H9 (cell line): ENCODE results near the gene LMX1A. TPM values are rescaled to one million over a fixed set of nuclear protein-coding genes. Genes with fewer than 3 reads are reported as not detected.

Experiments used
- DNase-seq: peaks from one replicate; pipeline ENCODE4 v3.0.0-alpha.2; 2017
- H2AFZ ChIP-seq: one replicate; pipeline ENCODE4 v1.6.1; 2013; ENCODE audit warnings: mild to moderate bottlenecking, low read length, control low read depth, moderate library complexity
- H2AK5ac ChIP-seq: 2 replicates; pipeline ENCODE4 v1.6.1; 2013; ENCODE audit warnings: low read length, control low read depth, mixed read lengths; ENCODE audit not compliant: insufficient read length
- H2BK120ac ChIP-seq: one replicate; pipeline ENCODE4 v1.6.1; 2013; ENCODE audit warnings: low read depth, mild to moderate bottlenecking, low read length, control low read depth, inconsistent platforms; ENCODE audit not compliant: poor library complexity, severe bottlenecking
- H2BK12ac ChIP-seq: 2 replicates; pipeline ENCODE4 v1.6.1; 2013; ENCODE audit warnings: low read length, control low read depth, mixed read lengths, low read depth; ENCODE audit not compliant: insufficient read length
- H2BK15ac ChIP-seq: 2 replicates; pipeline ENCODE4 v1.6.1; 2013; ENCODE audit warnings: low read depth, low read length, control low read depth
- H2BK20ac ChIP-seq: one replicate; pipeline ENCODE4 v1.6.1; 2013; ENCODE audit warnings: low read depth, mild to moderate bottlenecking, low read length, control low read depth, inconsistent platforms; ENCODE audit not compliant: poor library complexity, severe bottlenecking
- H2BK5ac ChIP-seq: 2 replicates; pipeline ENCODE4 v1.6.1; 2013; ENCODE audit warnings: low read length, control low read depth, mixed read lengths; ENCODE audit not compliant: insufficient read length
- H3K14ac ChIP-seq: 2 replicates; pipeline ENCODE4 v1.6.1; 2013; ENCODE audit warnings: low read length, control low read depth; ENCODE audit not compliant: insufficient read depth
- H3K18ac ChIP-seq: 2 replicates; pipeline ENCODE4 v1.6.1; 2013; ENCODE audit warnings: low read depth, mild to moderate bottlenecking, mixed read lengths, low read length, control low read depth; ENCODE audit not compliant: insufficient read length
- H3K23ac ChIP-seq: 2 replicates; pipeline ENCODE4 v1.6.1; 2013; ENCODE audit warnings: low read length, control low read depth, mixed read lengths, low read depth; ENCODE audit not compliant: insufficient read length
- H3K23me2 ChIP-seq: 2 replicates; pipeline ENCODE4 v1.6.1; 2013; ENCODE audit warnings: low read depth, mild to moderate bottlenecking, mixed read lengths, low read length, control low read depth; ENCODE audit not compliant: insufficient read length, poor library complexity, severe bottlenecking
- H3K27ac ChIP-seq: 2 replicates; pipeline ENCODE4 v1.5.1; 2013; ENCODE audit warnings: low read length, control low read depth, mixed read lengths, low read depth; ENCODE audit not compliant: insufficient read length
- H3K27me3 ChIP-seq: 2 replicates; pipeline ENCODE4 v1.6.1; 2013; ENCODE audit warnings: low read length, control low read depth, inconsistent platforms; ENCODE audit not compliant: insufficient read depth
- H3K4ac ChIP-seq: 2 replicates; pipeline ENCODE4 v1.6.1; 2013; ENCODE audit warnings: low read depth, mild to moderate bottlenecking, control low read depth, inconsistent platforms, low read length, moderate library complexity
- H3K4me1 ChIP-seq: 2 replicates; pipeline ENCODE4 v1.6.1; 2013; ENCODE audit warnings: low read length, control low read depth, inconsistent platforms; ENCODE audit not compliant: insufficient read depth
- H3K4me2 ChIP-seq: 2 replicates; pipeline ENCODE4 v1.6.1; 2013; ENCODE audit warnings: low read length, control low read depth, mixed read lengths; ENCODE audit not compliant: insufficient read length, insufficient read depth
- H3K56ac ChIP-seq: 2 replicates; pipeline ENCODE4 v1.6.1; 2013; ENCODE audit warnings: low read depth, mild to moderate bottlenecking, mixed read lengths, low read length, control low read depth; ENCODE audit not compliant: insufficient read length
- H3K79me1 ChIP-seq: 2 replicates; pipeline ENCODE4 v1.6.1; 2013; ENCODE audit warnings: low read depth, mild to moderate bottlenecking, moderate library complexity, low read length, control low read depth, inconsistent platforms; ENCODE audit not compliant: insufficient read depth, poor library complexity, severe bottlenecking
- H3K79me2 ChIP-seq: 2 replicates; pipeline ENCODE4 v1.6.1; 2013; ENCODE audit warnings: low read length, control low read depth, inconsistent platforms; ENCODE audit not compliant: insufficient read depth
- H3K9ac ChIP-seq: 2 replicates; pipeline ENCODE4 v1.6.1; 2013; ENCODE audit warnings: low read length, control low read depth, mixed read lengths; ENCODE audit not compliant: insufficient read length; ENCODE audit errors: extremely low read depth
- H3K9me3 ChIP-seq: one replicate; pipeline ENCODE4 v1.6.1; 2013; ENCODE audit warnings: low read depth, low read length, inconsistent platforms; ENCODE audit not compliant: control insufficient read depth
- H3T11ph ChIP-seq: one replicate; pipeline ENCODE4 v1.6.1; 2013; ENCODE audit warnings: mild to moderate bottlenecking, low read length, control low read depth, inconsistent platforms
- H4K20me1 ChIP-seq: one replicate; pipeline ENCODE4 v1.6.1; 2013; ENCODE audit not compliant: control insufficient read depth, insufficient read length, insufficient read depth
- H4K5ac ChIP-seq: 2 replicates; pipeline ENCODE4 v1.6.1; 2013; ENCODE audit warnings: low read depth, mild to moderate bottlenecking, mixed read lengths, low read length, control low read depth; ENCODE audit not compliant: insufficient read length
- H4K8ac ChIP-seq: replicated peaks from 2 replicates; pipeline ENCODE4 v1.6.1; 2013; ENCODE audit warnings: low read length, control low read depth, mixed read lengths, low read depth; ENCODE audit not compliant: insufficient read length
- H4K91ac ChIP-seq: 2 replicates; pipeline ENCODE4 v1.6.1; 2013; ENCODE audit warnings: low read depth, mild to moderate bottlenecking, moderate library complexity, mixed read lengths, low read length, control low read depth; ENCODE audit not compliant: insufficient read length
- H3K27ac Mint-ChIP-seq, 3 experiments: 2 replicates in 2 of 3; 3 replicates in 1 of 3; pipeline ENCODE4 v1.8.0; 2020 to 2021; ENCODE audit warnings: mixed read lengths in 3 of 3, mild to moderate bottlenecking in 1 of 3, moderate library complexity in 1 of 3
- H3K27me3 Mint-ChIP-seq: 2 replicates; pipeline ENCODE4 v1.8.0; 2021; ENCODE audit warnings: low read depth, mild to moderate bottlenecking, moderate library complexity, mixed read lengths
- H3K36me3 Mint-ChIP-seq, 3 experiments: 2 replicates in 2 of 3; 3 replicates in 1 of 3; pipeline ENCODE4 v1.8.0; 2020 to 2021; ENCODE audit warnings: low read depth in 3 of 3, mixed read lengths in 3 of 3; ENCODE audit not compliant: insufficient read depth in 1 of 3
- H3K4me1 Mint-ChIP-seq, 2 experiments: 2 replicates each; pipeline ENCODE4 v1.8.0; 2020; ENCODE audit warnings: mixed read lengths in 2 of 2
- H3K4me3 Mint-ChIP-seq, 2 experiments: 2 replicates in 1 of 2; 3 replicates in 1 of 2; pipeline ENCODE4 v1.8.0; 2020 to 2021; ENCODE audit warnings: mild to moderate bottlenecking in 2 of 2, mixed read lengths in 2 of 2, moderate library complexity in 1 of 2
- H3K9me3 Mint-ChIP-seq, 2 experiments: 2 replicates in 1 of 2; 3 replicates in 1 of 2; pipeline ENCODE4 v1.8.0; 2020; ENCODE audit warnings: mild to moderate bottlenecking in 2 of 2, mixed read lengths in 2 of 2, moderate library complexity in 1 of 2
- CTCF ChIP-seq: fragments of 200-600 bp; sonication (generic); conservative IDR thresholded peaks from 3 replicates; pipeline ENCODE4 v1.8.0; 2021; ENCODE audit warnings: antibody characterized with exemption, mild to moderate bottlenecking
- WGBS: extraction: QIAGEN DNeasy Blood & Tissue Kit; methylation state at CpG from one replicate; pipeline ENCODE4 v1.1.7; 2013; ENCODE audit warnings: missing lambda C conversion rate, low lambda C conversion rate, mixed read lengths; ENCODE audit not compliant: insufficient read length; ENCODE audit errors: extremely low coverage; 5-methylcytosine and 5-hydroxymethylcytosine counted together
- total RNA-seq: library from RNA; stranded (reverse); gene quantifications from 2 replicates; pipeline ENCODE4 v1.2.1, GENCODE V29; 2021

Gene LMX1A
- total RNA-seq, 1 experiment from 2014 or later = not detected

DNA sequence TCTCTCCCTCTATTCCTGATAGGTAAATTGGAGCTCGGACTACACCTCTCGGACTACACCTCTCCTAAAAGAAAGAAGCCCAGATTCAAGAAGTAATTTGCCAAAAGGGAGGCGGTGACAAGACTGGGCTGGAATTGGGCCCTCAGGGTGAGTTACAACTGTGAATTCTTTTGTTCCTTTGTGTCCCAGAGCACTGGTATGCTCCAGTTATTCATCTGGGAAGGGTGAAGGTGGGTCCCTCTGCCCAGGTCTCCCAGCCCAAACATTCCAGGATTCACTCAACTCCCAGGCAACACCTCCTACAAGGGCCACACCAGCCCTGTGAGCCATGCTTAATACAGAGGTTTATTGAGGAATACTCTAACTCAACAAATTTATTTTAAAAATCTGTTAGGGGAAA lies 69.2 kb downstream of the LMX1A start:
- H2BK5ac ChIP-seq = no peak overlapping the region

More for the DNA sequence above, 69.2 kb downstream of the LMX1A start:
- no peak overlapping the region for H2AFZ ChIP-seq
- H3K79me2 ChIP-seq = no peaks in the 10 kb centered on the region
- no peak overlapping the region for H3K4ac ChIP-seq
- H3K4me1 ChIP-seq = no peaks in the 10 kb centered on the region
- no peak overlapping the region for H3T11ph ChIP-seq
- H2BK12ac ChIP-seq = no peak overlapping the region
- no peaks in the 10 kb centered on the region for H4K20me1 ChIP-seq
- peaks cover 11 to 15% of the 10 kb centered on the region in 2 experiments for H3K9me3 Mint-ChIP-seq
- H2BK120ac ChIP-seq = no peak overlapping the region
- peaks cover 15% of the 10 kb centered on the region for H3K27me3 Mint-ChIP-seq
- H3K18ac ChIP-seq = no peak overlapping the region
- no peak overlapping the region for H3K4me3 Mint-ChIP-seq
- H3K14ac ChIP-seq = no peak overlapping the region
- H3K4me1 Mint-ChIP-seq = peaks cover 16% of the 10 kb centered on the region in 2 experiments
- H3K27ac Mint-ChIP-seq = peak overlapping the region in 1 of 3 experiments; percentile 26; a peak in 2 of 7 replicates
- H3K4me2 ChIP-seq = no peak overlapping the region
- H2AK5ac ChIP-seq = no peak overlapping the region
- no peak overlapping the region for H4K8ac ChIP-seq
- H3K27ac ChIP-seq = no peak overlapping the region
- H3K9me3 ChIP-seq = no peaks in the 10 kb centered on the region
- no peak overlapping the region for H3K23ac ChIP-seq
- no CpG with 5 or more reads among the region's 3 CpGs for WGBS
- DNase-seq = peak; percentile 66
- no peaks in the 10 kb centered on the region for H3K79me1 ChIP-seq
- peaks cover 0 to 6% (median 0%) of the 10 kb centered on the region in 3 experiments; a peak in 2 of 7 replicates for H3K36me3 Mint-ChIP-seq
- H4K91ac ChIP-seq = no peak overlapping the region
- H3K23me2 ChIP-seq = no peaks in the 10 kb centered on the region
- H4K5ac ChIP-seq = no peak overlapping the region
- no peak overlapping the region for H3K9ac ChIP-seq
- no peak overlapping the region for H3K56ac ChIP-seq
- 0 out of 2 replicates have a peak, but pooled peaks cover 2% of the 10 kb centered on the region for H3K27me3 ChIP-seq
- no peak overlapping the region for H2BK15ac ChIP-seq
- no peak overlapping the region for H2BK20ac ChIP-seq
- no peak for TF ChIP-seq CTCF
